ENCODE measurements around the gene FBLN1.
"Not testable (repeated sequence)": the region's sequence is repeated elsewhere in the genome, so short reads cannot be mapped to it uniquely, and the experiment has no call there.

FBLN1 gene

GRCh38 chr22:45527456-45527855, 24.8 kb downstream of the FBLN1 start:
- DNase-seq (ENCODE audit: low read depth in 2 of 2), result no peak

- DNase-seq (ENCODE audit: low read depth in 2 of 2), result no peak
Observed at GRCh38 chr22:45528046-45528445, 25.4 kb downstream of the FBLN1 start.

GRCh38 chr22:45529105-45529504, 26.4 kb downstream of the FBLN1 start:
- DNase-seq (ENCODE audit: low read depth in 2 of 2), result no peak

- peak; percentile 86 to 89 for DNase-seq (ENCODE audit: low read depth in 2 of 2)
Observed at GRCh38 chr22:45529971-45530575, 27.4 kb downstream of the FBLN1 start.

- DNase-seq (ENCODE audit: low read depth in 2 of 2), result no peak
Observed at GRCh38 chr22:45531441-45532234, 29.0 kb downstream of the FBLN1 start.

GRCh38 chr22:45532235-45532631, 29.6 kb downstream of the FBLN1 start:
- DNase-seq (ENCODE audit: low read depth in 2 of 2), result no peak

- no peak for DNase-seq (ENCODE audit: low read depth in 2 of 2)
Observed at GRCh38 chr22:45533703-45534102, 31.0 kb downstream of the FBLN1 start.

GRCh38 chr22:45534339-45535192, 31.9 kb downstream of the FBLN1 start:
- no peak for DNase-seq (ENCODE audit: low read depth in 2 of 2)

GRCh38 chr22:45535290-45535689, 32.6 kb downstream of the FBLN1 start:
- DNase-seq (ENCODE audit: low read depth in 2 of 2), result no peak

- DNase-seq (ENCODE audit: low read depth in 2 of 2), result not testable (repeated sequence)
Observed at GRCh38 chr22:45535835-45536234, 33.2 kb downstream of the FBLN1 start.

- DNase-seq (ENCODE audit: low read depth in 2 of 2), result peak; percentile 80
Observed at GRCh38 chr22:45537734-45538181, 35.1 kb downstream of the FBLN1 start.

GRCh38 chr22:45538281-45538680, 35.6 kb downstream of the FBLN1 start:
- no peak for DNase-seq (ENCODE audit: low read depth in 2 of 2)

GRCh38 chr22:45540122-45540521, 37.4 kb downstream of the FBLN1 start:
- no peak for DNase-seq (ENCODE audit: low read depth in 2 of 2)

GRCh38 chr22:45541382-45541979, 38.8 kb downstream of the FBLN1 start:
- no peak for DNase-seq (ENCODE audit: low read depth in 2 of 2)

- no peak for DNase-seq (ENCODE audit: low read depth in 2 of 2)
Observed at GRCh38 chr22:45542001-45542520, 39.4 kb downstream of the FBLN1 start.

- not testable (repeated sequence) for DNase-seq (ENCODE audit: low read depth in 2 of 2)
Observed at GRCh38 chr22:45542736-45543135, 40.1 kb downstream of the FBLN1 start.

- DNase-seq (ENCODE audit: low read depth in 2 of 2), result no peak
Observed at GRCh38 chr22:45543243-45543642, 40.6 kb downstream of the FBLN1 start.

- DNase-seq (ENCODE audit: low read depth in 2 of 2), result no peak
Observed at GRCh38 chr22:45544588-45545170, 42.0 kb downstream of the FBLN1 start.

GRCh38 chr22:45546333-45547015, 43.8 kb downstream of the FBLN1 start:
- DNase-seq (ENCODE audit: low read depth in 2 of 2), result no peak

- no peak for DNase-seq (ENCODE audit: low read depth in 2 of 2)
Observed at GRCh38 chr22:45547016-45547345, 44.3 kb downstream of the FBLN1 start.

GRCh38 chr22:45547731-45548130, 45.0 kb downstream of the FBLN1 start:
- no peak for DNase-seq (ENCODE audit: low read depth in 2 of 2)
